Stimulated activated naive B cell treated with anti-CD40 and anti-IgM and Interleukin-4, amounts not matched to agents 10 μg/mL and 1 μg/mL and 100 μg/mL, for 72 hours (primary cell): ENCODE measurements around the gene BATF.
A peak's percentile ranks its signal among the peaks of the same experiment; 100 is the strongest.
"Not testable (repeated sequence)": the region's sequence is repeated elsewhere in the genome, so short reads cannot be mapped to it uniquely, and the experiment has no call there.

Source experiments
- ATAC-seq, 2 donors: fragments of 150-1000 bp; cut with Tn5 transposase; replicated peaks; 2 replicates each; pipeline ENCODE4 v1.10.0; 2021; ENCODE audit warnings: moderate library complexity in 1 of 2
- DNase-seq: peaks from one replicate; pipeline ENCODE4 v3.0.0; 2021
- H3K27ac Mint-ChIP-seq: one replicate; pipeline ENCODE4 v1.8.0; 2022; ENCODE audit warnings: mild to moderate bottlenecking, mixed read lengths
- H3K27me3 Mint-ChIP-seq, 2 donors: one replicate each; pipeline ENCODE4 v1.8.0; 2022; ENCODE audit warnings: mixed read lengths in 2 of 2
- H3K36me3 Mint-ChIP-seq, 2 donors: one replicate each; pipeline ENCODE4 v1.8.0; 2022; ENCODE audit warnings: mixed read lengths in 2 of 2, mild to moderate bottlenecking in 1 of 2
- H3K4me1 Mint-ChIP-seq, 2 donors: one replicate each; pipeline ENCODE4 v1.8.0; 2022; ENCODE audit warnings: mixed read lengths in 2 of 2, mild to moderate bottlenecking in 1 of 2
- H3K4me3 Mint-ChIP-seq, 2 donors: one replicate each; pipeline ENCODE4 v1.8.0; 2022; ENCODE audit warnings: mild to moderate bottlenecking in 2 of 2, mixed read lengths in 2 of 2, moderate library complexity in 1 of 2
- H3K9me3 Mint-ChIP-seq, 2 donors: one replicate each; pipeline ENCODE4 v1.8.0; 2022; ENCODE audit warnings: mixed read lengths in 2 of 2, mild to moderate bottlenecking in 1 of 2

Gene BATF, protein sequence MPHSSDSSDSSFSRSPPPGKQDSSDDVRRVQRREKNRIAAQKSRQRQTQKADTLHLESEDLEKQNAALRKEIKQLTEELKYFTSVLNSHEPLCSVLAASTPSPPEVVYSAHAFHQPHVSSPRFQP

DNA sequence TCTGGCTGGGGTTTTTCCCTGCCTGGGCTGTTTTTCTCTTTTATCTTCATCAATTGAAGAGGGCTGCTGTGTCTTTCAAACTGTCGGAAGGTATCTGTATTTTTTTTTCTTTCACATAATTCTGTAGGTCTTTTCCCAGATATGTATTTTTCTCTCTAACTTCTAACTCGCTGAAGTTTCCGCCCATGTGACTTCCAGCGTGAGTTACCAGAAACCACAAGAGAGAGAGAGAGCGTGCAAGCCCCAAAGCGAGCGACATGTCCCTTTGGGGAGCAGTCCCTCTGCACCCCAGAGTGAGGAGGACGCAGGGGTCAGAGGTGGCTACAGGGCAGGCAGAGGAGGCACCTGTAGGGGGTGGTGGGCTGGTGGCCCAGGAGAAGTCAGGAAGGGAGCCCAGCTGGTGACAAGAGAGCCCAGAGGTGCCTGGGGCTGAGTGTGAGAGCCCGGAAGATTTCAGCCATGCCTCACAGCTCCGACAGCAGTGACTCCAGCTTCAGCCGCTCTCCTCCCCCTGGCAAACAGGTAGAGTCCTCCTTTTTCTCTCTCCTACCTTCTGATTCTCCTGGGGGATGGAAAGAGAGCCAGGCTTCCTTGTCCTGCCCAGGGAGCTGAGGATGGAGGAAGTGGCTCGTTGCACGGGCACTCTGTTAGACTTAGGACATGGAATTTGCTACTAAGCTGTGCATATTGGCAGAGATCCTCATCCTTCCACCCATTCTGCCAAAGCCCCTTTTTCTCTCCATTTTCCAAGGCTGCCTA, at the start of gene BATF:
BATF (plus strand) TSS at position 246 of the 759 bp plus-strand sequence; CDS start at position 460, 214 bp downstream.
- Mint-ChIP-seq H3K9me3 (no peaks in the 10 kb centered on the region), H3K36me3 (peaks cover 41 to 66% of the 10 kb centered on the region in 2 donors), H3K4me3 (peak within 1 kb of the TSS; percentile 99 to 100), H3K27ac (peak within 1 kb of the TSS; percentile 99), H3K4me1 (peaks cover 42 to 87% of the 10 kb centered on the region in 2 donors), H3K27me3 (no peaks in the 10 kb centered on the region)
- DNase-seq (peak; percentile 61), ATAC-seq (peak; percentile 82 to 86)

DNA sequence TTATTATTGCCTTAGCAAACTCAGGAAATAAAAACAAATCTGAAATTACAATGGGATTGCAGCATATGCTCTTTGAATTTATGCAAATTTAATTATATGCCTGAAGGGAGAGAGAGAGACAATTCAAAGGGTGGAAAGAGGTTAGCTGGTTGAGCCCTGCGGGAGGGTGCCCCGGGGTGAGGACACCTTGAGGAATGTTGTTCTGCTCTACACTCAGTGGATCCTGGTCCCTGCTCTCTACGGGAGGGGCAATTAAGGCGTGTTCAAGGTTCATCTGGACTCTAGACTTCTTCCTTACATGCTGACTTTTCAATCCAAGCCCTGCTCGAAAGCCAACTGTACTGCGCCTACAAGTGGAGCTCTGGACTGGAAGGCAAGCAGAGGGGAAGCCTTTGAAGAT, 48.1 kb upstream of the BATF start:
- Mint-ChIP-seq H3K4me1 (peaks cover 10 to 18% of the 10 kb centered on the region in 2 donors), H3K36me3 (peaks cover 6 to 19% of the 10 kb centered on the region in 2 donors)
- not testable (repeated sequence) for H3K27ac Mint-ChIP-seq, DNase-seq, H3K27me3 Mint-ChIP-seq, ATAC-seq, H3K9me3 Mint-ChIP-seq, H3K4me3 Mint-ChIP-seq

- peaks cover 4 to 6% of the 10 kb centered on the region in 2 donors for H3K27me3 Mint-ChIP-seq
- no peak overlapping the region for H3K27ac Mint-ChIP-seq
- peaks cover 8 to 11% of the 10 kb centered on the region in 2 donors for H3K4me1 Mint-ChIP-seq
- peaks cover 6% of the 10 kb centered on the region in 2 donors for H3K36me3 Mint-ChIP-seq
- DNase-seq, result no peak
- H3K9me3 Mint-ChIP-seq, result no peaks in the 10 kb centered on the region
- no peak overlapping the region for H3K4me3 Mint-ChIP-seq
- ATAC-seq, result peak in 1 of 2 donors; percentile 56
These were observed 45.8 kb upstream of the BATF start for GRCh38 chr14:75476274-75476995.

DNA sequence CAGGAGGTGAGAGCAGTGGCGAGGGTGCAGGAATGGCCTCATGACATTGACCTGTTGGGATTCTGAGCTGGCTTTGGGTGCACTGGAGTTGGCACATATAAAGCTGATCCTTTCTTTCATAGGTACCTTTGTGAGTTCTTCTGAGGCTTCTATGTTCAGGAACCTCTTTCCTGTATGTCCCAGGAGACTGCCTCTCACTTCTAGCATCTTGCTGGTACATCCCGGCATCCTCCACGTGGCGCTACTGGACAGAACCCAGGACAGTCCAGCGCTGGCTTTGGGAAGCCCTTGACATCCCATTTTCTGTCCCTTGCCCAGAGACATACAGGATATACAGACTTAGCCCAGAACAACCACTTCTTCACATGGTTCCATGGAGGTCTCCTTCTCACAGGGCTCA, 44.4 kb upstream of the BATF start:
- Mint-ChIP-seq H3K36me3 (peaks cover 0 to 2% of the 10 kb centered on the region in 2 donors), H3K4me1 (peaks cover 8% of the 10 kb centered on the region in 2 donors), H3K27ac (no peak overlapping the region), H3K9me3 (no peaks in the 10 kb centered on the region), H3K4me3 (no peak overlapping the region), H3K27me3 (peaks cover 4 to 6% of the 10 kb centered on the region in 2 donors)
- DNase-seq (no peak), ATAC-seq (no peak)

- no peaks in the 10 kb centered on the region for H3K9me3 Mint-ChIP-seq
- H3K27ac Mint-ChIP-seq, result no peak overlapping the region
- ATAC-seq, result peak; percentile 73 to 77
- H3K27me3 Mint-ChIP-seq, result peaks cover 6 to 7% of the 10 kb centered on the region in 2 donors
- H3K4me1 Mint-ChIP-seq, result peaks cover 8% of the 10 kb centered on the region in 2 donors
- no peak overlapping the region for H3K4me3 Mint-ChIP-seq
- no peak for DNase-seq
- H3K36me3 Mint-ChIP-seq, result peaks cover 0 to 2% of the 10 kb centered on the region in 2 donors
These were observed 42.3 kb upstream of the BATF start for GRCh38 chr14:75479770-75480600.

GRCh38 chr14:75482366-75482765, 39.9 kb upstream of the BATF start:
- Mint-ChIP-seq H3K27me3 (peaks cover 6 to 7% of the 10 kb centered on the region in 2 donors), H3K4me3 (no peak overlapping the region), H3K27ac (no peak overlapping the region), H3K4me1 (peaks cover 11 to 14% of the 10 kb centered on the region in 2 donors), H3K36me3 (no peaks in the 10 kb centered on the region), H3K9me3 (no peaks in the 10 kb centered on the region)
- DNase-seq, result no peak
- ATAC-seq, result no peak

GRCh38 chr14:75484711-75485429, 37.4 kb upstream of the BATF start:
- H3K4me3 Mint-ChIP-seq, result no peak overlapping the region
- peaks cover 11 to 20% of the 10 kb centered on the region in 2 donors for H3K4me1 Mint-ChIP-seq
- no peaks in the 10 kb centered on the region for H3K36me3 Mint-ChIP-seq
- H3K9me3 Mint-ChIP-seq, result no peaks in the 10 kb centered on the region
- H3K27me3 Mint-ChIP-seq, result peaks cover 3 to 6% of the 10 kb centered on the region in 2 donors
- no peak for DNase-seq
- ATAC-seq, result no peak
- no peak overlapping the region for H3K27ac Mint-ChIP-seq

DNA sequence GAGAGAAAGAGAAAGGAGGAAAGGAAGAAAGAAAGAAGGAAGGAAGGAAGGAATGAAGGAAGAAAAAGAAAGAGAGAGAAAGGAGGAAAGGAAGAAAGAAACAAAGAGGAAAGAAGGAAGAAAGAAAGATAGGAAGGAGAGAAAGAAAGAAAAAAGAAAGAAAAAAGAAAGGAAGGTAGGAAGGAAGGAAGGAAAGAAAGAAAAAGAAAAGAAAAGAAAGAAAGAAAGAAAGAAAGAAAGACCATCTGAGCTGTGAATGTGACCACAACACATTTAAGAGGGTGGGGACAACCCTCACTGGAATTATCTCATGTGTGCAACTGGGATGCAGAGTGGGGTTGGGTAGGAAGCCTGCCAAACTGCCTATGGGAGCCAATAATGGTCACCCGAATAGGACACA, 36.0 kb upstream of the BATF start:
- ATAC-seq, result no peak
- Mint-ChIP-seq H3K27me3 (peaks cover 0 to 3% of the 10 kb centered on the region in 2 donors), H3K36me3 (no peaks in the 10 kb centered on the region), H3K9me3 (no peaks in the 10 kb centered on the region), H3K4me3 (no peak overlapping the region), H3K27ac (no peak overlapping the region), H3K4me1 (peaks cover 10 to 16% of the 10 kb centered on the region in 2 donors)
- DNase-seq, result no peak

DNA sequence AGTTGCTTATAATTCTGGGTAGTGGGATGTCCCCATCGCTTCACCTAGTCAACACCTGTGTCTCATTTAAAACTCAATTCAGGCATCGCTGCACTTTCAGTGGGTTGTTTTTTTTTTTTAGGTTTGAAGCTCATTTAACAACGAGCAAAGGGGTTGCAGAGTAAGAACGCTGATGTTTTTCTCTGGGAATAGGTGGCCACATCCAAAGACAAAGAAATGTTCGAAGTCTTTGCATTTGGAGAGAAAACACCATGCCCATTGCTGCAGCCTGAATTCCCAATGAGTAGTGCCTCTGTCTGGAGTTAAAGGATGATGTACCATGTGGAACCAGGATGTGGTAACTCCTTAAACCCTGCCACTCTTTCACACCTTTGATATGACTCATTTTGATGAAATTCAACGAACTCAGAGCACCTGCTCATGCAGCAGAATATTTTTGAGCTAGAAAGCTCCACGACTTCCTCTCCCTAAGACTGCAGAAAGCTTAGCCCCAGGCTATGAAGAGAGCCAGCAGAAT, 35.1 kb upstream of the BATF start:
- peaks cover 14 to 23% of the 10 kb centered on the region in 2 donors for H3K4me1 Mint-ChIP-seq
- no peak overlapping the region for H3K27ac Mint-ChIP-seq
- peak; percentile 74 to 79 for ATAC-seq
- no peak overlapping the region for H3K4me3 Mint-ChIP-seq
- no peak for DNase-seq
- H3K36me3 Mint-ChIP-seq, result no peaks in the 10 kb centered on the region
- H3K9me3 Mint-ChIP-seq, result no peaks in the 10 kb centered on the region
- H3K27me3 Mint-ChIP-seq, result peaks cover 0 to 3% of the 10 kb centered on the region in 2 donors

DNA sequence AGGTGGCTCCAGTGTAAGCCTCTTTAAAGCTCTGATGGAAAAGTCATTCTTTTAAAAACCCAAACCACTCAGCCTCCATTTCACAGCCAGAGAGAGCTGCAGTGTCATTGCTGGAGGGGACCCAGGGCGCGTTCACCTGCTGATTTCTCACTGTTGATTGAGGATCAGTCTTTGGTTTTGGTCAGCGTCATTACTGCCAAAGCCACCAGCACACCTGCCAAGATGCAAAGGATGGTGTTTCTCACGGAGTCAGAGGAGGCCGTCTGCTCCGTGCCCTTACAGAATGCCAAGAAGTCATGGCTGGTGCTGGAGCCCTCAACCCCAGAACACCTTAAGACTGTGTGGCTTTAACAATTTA, 32.8 kb upstream of the BATF start:
- ATAC-seq (no peak), DNase-seq (no peak)
- no peak overlapping the region for H3K4me3 Mint-ChIP-seq
- no peaks in the 10 kb centered on the region for H3K9me3 Mint-ChIP-seq
- peaks cover 30 to 45% of the 10 kb centered on the region in 2 donors for H3K4me1 Mint-ChIP-seq
- H3K27me3 Mint-ChIP-seq, result no peaks in the 10 kb centered on the region
- H3K27ac Mint-ChIP-seq, result no peak overlapping the region
- no peaks in the 10 kb centered on the region for H3K36me3 Mint-ChIP-seq

- H3K27me3 Mint-ChIP-seq, result no peaks in the 10 kb centered on the region
These were observed 30.8 kb upstream of the BATF start for GRCh38 chr14:75491376-75491978.

DNA sequence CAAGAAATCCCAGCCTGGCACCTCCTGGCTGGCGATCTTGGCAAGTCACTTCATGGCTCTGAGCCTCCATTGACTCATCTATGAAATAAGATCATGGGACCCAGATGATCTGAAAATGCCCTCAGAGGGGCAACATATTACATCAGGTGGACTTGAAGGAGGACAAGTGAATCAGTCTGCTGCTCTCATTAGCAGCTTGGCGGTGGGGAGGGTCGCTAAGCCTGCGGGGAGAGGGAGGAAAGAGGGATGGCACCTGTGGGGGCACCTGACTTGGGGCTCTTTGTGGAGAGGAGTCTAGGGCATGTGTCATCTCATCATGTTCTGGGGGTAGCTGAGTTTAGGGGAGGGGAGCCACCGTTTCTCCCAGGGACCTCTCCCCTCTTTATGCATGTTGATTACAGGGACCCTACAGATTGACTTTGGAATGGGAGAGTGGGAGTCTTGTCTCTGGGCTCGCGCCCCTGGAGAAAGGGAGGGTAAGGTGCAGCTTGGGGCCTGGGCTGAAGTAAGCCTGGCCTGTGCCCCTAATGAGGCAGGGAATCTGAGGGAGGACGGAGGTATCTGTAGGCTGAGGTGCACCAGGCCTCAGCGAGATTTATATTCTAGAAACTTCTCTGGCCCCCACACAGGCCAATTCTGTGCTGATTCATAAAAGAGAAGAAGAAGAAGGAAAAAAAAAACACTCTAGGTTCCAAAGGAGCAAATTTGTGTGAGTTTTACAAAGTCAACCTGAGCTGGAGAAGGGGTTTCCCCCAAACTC, 29.3 kb upstream of the BATF start:
- Mint-ChIP-seq H3K9me3 (peaks cover 0 to 4% of the 10 kb centered on the region in 2 donors), H3K27me3 (no peaks in the 10 kb centered on the region), H3K36me3 (peaks cover 5% of the 10 kb centered on the region in 2 donors), H3K27ac (peak overlapping the region; percentile 84), H3K4me3 (peak overlapping the region; percentile 24 to 26), H3K4me1 (peaks cover 52 to 73% of the 10 kb centered on the region in 2 donors)
- peak in 1 of 2 donors; percentile 28 for ATAC-seq
- DNase-seq, result no peak

More at GRCh38 chr14:75491376-75491978, 30.8 kb upstream of the BATF start:
- H3K9me3 Mint-ChIP-seq, result peaks cover 0 to 2% of the 10 kb centered on the region in 2 donors
- H3K27ac Mint-ChIP-seq, result no peak overlapping the region
- H3K4me3 Mint-ChIP-seq, result no peak overlapping the region
- no peaks in the 10 kb centered on the region for H3K36me3 Mint-ChIP-seq
- H3K4me1 Mint-ChIP-seq, result peaks cover 45 to 65% of the 10 kb centered on the region in 2 donors
- ATAC-seq, result no peak
- no peak for DNase-seq
